ENCODE measurements around the gene APOL5. TPM values are rescaled to one million over a fixed set of nuclear protein-coding genes. Genes with fewer than 3 reads are reported as not detected.

The APOL5 gene
- total RNA-seq, 2 donors from 2014 or later = not detected

GRCh38 chr22:35711336-35711735 is 6.3 kb upstream of the APOL5 start:
- Histone ChIP-seq H3K36me3 (no peaks in the 10 kb centered on the region), H3K27ac (no peak overlapping the region), H3K27me3 (no peaks in the 10 kb centered on the region), H3K9ac (ENCODE audit: low read depth in 2 of 2, low read length in 2 of 2) (no peak overlapping the region), H3K4me3 (no peak overlapping the region), H3K4me1 (no peaks in the 10 kb centered on the region), H3K9me3 (no peaks in the 10 kb centered on the region)
- DNase-seq = no peak
- intact Hi-C loops (cut with DNase I) = no loop called here
- TF ChIP-seq CTCF (IDR thresholded peaks at IDR 0.05) = no peak

- no peak for TF ChIP-seq CTCF (IDR thresholded peaks at IDR 0.05)
- intact Hi-C loops (cut with DNase I) = no loop called here
- H3K9ac ChIP-seq (ENCODE audit: low read depth in 2 of 2, low read length in 2 of 2) = no peak overlapping the region
- DNase-seq = no peak
- no peaks in the 10 kb centered on the region for H3K36me3 ChIP-seq
- no peaks in the 10 kb centered on the region for H3K9me3 ChIP-seq
- no peak overlapping the region for H3K27ac ChIP-seq
- no peaks in the 10 kb centered on the region for H3K4me1 ChIP-seq
- no peaks in the 10 kb centered on the region for H3K27me3 ChIP-seq
- no peak overlapping the region for H3K4me3 ChIP-seq
Measured at GRCh38 chr22:35712672-35713071, 5.0 kb upstream of the APOL5 start.

GRCh38 chr22:35719212-35719875 is 1.7 kb downstream of the APOL5 start:
- Histone ChIP-seq H3K27ac (no peak overlapping the region), H3K27me3 (no peaks in the 10 kb centered on the region), H3K9me3 (no peaks in the 10 kb centered on the region), H3K4me1 (no peaks in the 10 kb centered on the region), H3K9ac (ENCODE audit: low read depth in 2 of 2, low read length in 2 of 2) (no peak overlapping the region), H3K36me3 (no peaks in the 10 kb centered on the region), H3K4me3 (no peak overlapping the region)
- no peak for TF ChIP-seq CTCF (IDR thresholded peaks at IDR 0.05)
- intact Hi-C loops (cut with DNase I) = no loop called here
- DNase-seq = no peak

GRCh38 chr22:35721960-35722359 is 4.3 kb downstream of the APOL5 start:
- H3K9me3 ChIP-seq = no peaks in the 10 kb centered on the region
- H3K27ac ChIP-seq = no peak overlapping the region
- TF ChIP-seq CTCF (IDR thresholded peaks at IDR 0.05) = no peak
- no peak overlapping the region for H3K9ac ChIP-seq (ENCODE audit: low read depth in 2 of 2, low read length in 2 of 2)
- no peak overlapping the region for H3K4me3 ChIP-seq
- H3K4me1 ChIP-seq = no peaks in the 10 kb centered on the region
- no peaks in the 10 kb centered on the region for H3K36me3 ChIP-seq
- DNase-seq = no peak
- H3K27me3 ChIP-seq = no peaks in the 10 kb centered on the region
- intact Hi-C loops (cut with DNase I) = no loop called here

GRCh38 chr22:35725521-35725920 is 7.8 kb downstream of the APOL5 start:
- no peaks in the 10 kb centered on the region for H3K9me3 ChIP-seq
- H3K27ac ChIP-seq = no peak overlapping the region
- intact Hi-C loops (cut with DNase I) = no loop called here
- no peaks in the 10 kb centered on the region for H3K36me3 ChIP-seq
- no peaks in the 10 kb centered on the region for H3K4me1 ChIP-seq
- no peak overlapping the region for H3K4me3 ChIP-seq
- DNase-seq = no peak
- no peak for TF ChIP-seq CTCF (IDR thresholded peaks at IDR 0.05)
- H3K27me3 ChIP-seq = no peaks in the 10 kb centered on the region
- no peak overlapping the region for H3K9ac ChIP-seq (ENCODE audit: low read depth in 2 of 2, low read length in 2 of 2)
